ENCODE measurements around the gene ZFHX3. TPM values are rescaled to one million over a fixed set of nuclear protein-coding genes. Genes with fewer than 3 reads are reported as not detected.
A peak's percentile ranks its signal among the peaks of the same experiment; 100 is the strongest.

Gene ZFHX3
- total and polyA plus RNA-seq, 2 experiments from 2014 or later = 6.7 to 12.2 TPM

GRCh38 chr16:73023752-73024570, 24.0 kb downstream of the ZFHX3 start:
- Histone ChIP-seq H3K9me3 (ENCODE audit: low read depth) (no peaks in the 10 kb centered on the region), H3K36me3 (no peaks in the 10 kb centered on the region), H3K27ac (no peak overlapping the region), H3K4me1 (ENCODE audit: low read depth) (peaks cover 58% of the 10 kb centered on the region), H3K27me3 (no peaks in the 10 kb centered on the region), H3K4me3 (no peak overlapping the region)
- no peak for TF ChIP-seq CTCF (IDR thresholded peaks at IDR 0.05; ENCODE audit: low read depth, low read length)
- DNase-seq (ENCODE audit: low read depth in 1 of 2, low spot score in 1 of 2) = no peak

GRCh38 chr16:73023320-73023719, 24.6 kb downstream of the ZFHX3 start:
- Histone ChIP-seq H3K27ac (no peak overlapping the region), H3K36me3 (no peaks in the 10 kb centered on the region), H3K27me3 (no peaks in the 10 kb centered on the region), H3K9me3 (ENCODE audit: low read depth) (no peaks in the 10 kb centered on the region), H3K4me3 (no peak overlapping the region), H3K4me1 (ENCODE audit: low read depth) (peaks cover 62% of the 10 kb centered on the region)
- DNase-seq (ENCODE audit: low read depth in 1 of 2, low spot score in 1 of 2) = no peak
- no peak for TF ChIP-seq CTCF (IDR thresholded peaks at IDR 0.05; ENCODE audit: low read depth, low read length)

- H3K36me3 ChIP-seq = no peaks in the 10 kb centered on the region
- TF ChIP-seq CTCF (IDR thresholded peaks at IDR 0.05; ENCODE audit: low read depth, low read length) = no peak
- DNase-seq (ENCODE audit: low read depth in 1 of 2, low spot score in 1 of 2) = no peak
- H3K4me1 ChIP-seq (ENCODE audit: low read depth) = peaks cover 54% of the 10 kb centered on the region
- H3K9me3 ChIP-seq (ENCODE audit: low read depth) = no peaks in the 10 kb centered on the region
- no peak overlapping the region for H3K4me3 ChIP-seq
- H3K27ac ChIP-seq = no peak overlapping the region
- no peaks in the 10 kb centered on the region for H3K27me3 ChIP-seq
Measured at GRCh38 chr16:73022534-73022933, 25.4 kb downstream of the ZFHX3 start.

- DNase-seq (ENCODE audit: low read depth in 1 of 2, low spot score in 1 of 2) = no peak
- peaks cover 52% of the 10 kb centered on the region for H3K4me1 ChIP-seq (ENCODE audit: low read depth)
- no peak for TF ChIP-seq CTCF (IDR thresholded peaks at IDR 0.05; ENCODE audit: low read depth, low read length)
- no peaks in the 10 kb centered on the region for H3K9me3 ChIP-seq (ENCODE audit: low read depth)
- H3K27ac ChIP-seq = peak overlapping the region; percentile 21
- no peaks in the 10 kb centered on the region for H3K27me3 ChIP-seq
- no peak overlapping the region for H3K4me3 ChIP-seq
- no peaks in the 10 kb centered on the region for H3K36me3 ChIP-seq
Measured at GRCh38 chr16:73021866-73022495, 25.9 kb downstream of the ZFHX3 start.

GRCh38 chr16:73020409-73020884, 27.5 kb downstream of the ZFHX3 start:
- no peak for TF ChIP-seq CTCF (IDR thresholded peaks at IDR 0.05; ENCODE audit: low read depth, low read length)
- H3K36me3 ChIP-seq = no peaks in the 10 kb centered on the region
- no peak overlapping the region for H3K4me3 ChIP-seq
- H3K9me3 ChIP-seq (ENCODE audit: low read depth) = no peaks in the 10 kb centered on the region
- H3K27ac ChIP-seq = peak overlapping the region; percentile 71
- H3K27me3 ChIP-seq = no peaks in the 10 kb centered on the region
- peak in 1 of 2 donors; percentile 91 for DNase-seq (ENCODE audit: low read depth in 1 of 2, low spot score in 1 of 2)
- peaks cover 61% of the 10 kb centered on the region for H3K4me1 ChIP-seq (ENCODE audit: low read depth)

Data from cardiac muscle cell (in vitro differentiated cells and primary cell).